Ishikawa (cell line): ENCODE results near the gene EPYC.

Experiments used
- CEBPB ChIP-seq: IDR thresholded peaks from 2 replicates; pipeline ENCODE4 v1.6.1; 2012
- CREB1 ChIP-seq: IDR thresholded peaks from 2 replicates; pipeline ENCODE4 v1.6.1; 2012; ENCODE audit warnings: low read depth
- EGR1 ChIP-seq: IDR thresholded peaks from 2 replicates; pipeline ENCODE4 v1.6.1; 2012
- EP300 ChIP-seq: IDR thresholded peaks from 2 replicates; pipeline ENCODE4 v1.6.1; 2012; ENCODE audit warnings: borderline replicate concordance
- FOXM1 ChIP-seq: IDR thresholded peaks from 2 replicates; pipeline ENCODE4 v1.6.1; 2012; ENCODE audit warnings: low read depth, borderline replicate concordance
- MAX ChIP-seq: IDR thresholded peaks from 2 replicates; pipeline ENCODE4 v1.6.1; 2012
- NFIC ChIP-seq: IDR thresholded peaks from 2 replicates; pipeline ENCODE4 v1.6.1; 2012
- RAD21 ChIP-seq: IDR thresholded peaks from 2 replicates; pipeline ENCODE4 v1.6.1; 2012; ENCODE audit warnings: low read depth
- REST ChIP-seq: IDR thresholded peaks from 2 replicates; pipeline ENCODE4 v1.6.1; 2012; ENCODE audit warnings: low read depth, mild to moderate bottlenecking
- TAF1 ChIP-seq: IDR thresholded peaks from 2 replicates; pipeline ENCODE4 v1.6.1; 2012; ENCODE audit warnings: low read depth, mild to moderate bottlenecking
- TEAD4 ChIP-seq: IDR thresholded peaks from 2 replicates; pipeline ENCODE4 v1.6.1; 2012
- YY1 ChIP-seq: IDR thresholded peaks from 2 replicates; pipeline ENCODE4 v1.6.1; 2012; ENCODE audit warnings: low read depth
- ZBTB7A ChIP-seq: IDR thresholded peaks from 2 replicates; pipeline ENCODE4 v1.6.1; 2012; ENCODE audit warnings: low read depth
- TF ChIP-seq, protein P1 (sequence below): IDR thresholded peaks from 2 replicates; pipeline ENCODE4 v1.6.1; 2012

DNA sequence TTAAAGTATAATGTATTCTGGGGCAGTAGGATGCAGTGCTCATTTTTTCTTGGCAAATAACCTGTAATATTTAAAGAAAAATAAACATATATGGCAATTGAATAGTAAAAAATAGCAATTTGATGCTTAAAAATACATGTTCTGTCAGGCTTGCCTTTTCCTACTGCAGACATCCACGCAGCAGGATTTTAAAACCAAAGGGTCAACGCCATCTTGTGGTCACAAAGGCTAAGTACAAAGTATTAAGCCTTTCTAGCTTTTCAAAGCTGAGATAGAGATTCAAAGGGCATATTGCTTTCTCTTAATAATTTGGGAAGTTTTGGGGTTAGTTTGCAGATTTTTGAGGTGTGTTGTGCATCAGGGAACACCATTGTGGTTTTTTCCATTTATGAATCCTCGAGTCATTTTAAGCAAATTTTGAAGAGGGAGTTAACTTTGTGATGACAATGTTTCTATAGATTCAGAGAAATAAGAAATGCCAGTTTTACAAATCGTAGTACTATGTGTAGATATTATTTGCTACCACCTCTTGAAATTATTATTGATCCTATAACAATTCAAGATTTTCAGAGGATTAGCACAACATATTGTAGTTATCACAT lies 45.1 kb downstream of the EPYC start:
- no peak for TF ChIP-seq EP300
- TF ChIP-seq CEBPB: no peak
- no peak for TF ChIP-seq YY1
- TF ChIP-seq TAF1: no peak
- TF ChIP-seq EGR1: no peak
- no peak for TF ChIP-seq FOXM1
- TF ChIP-seq RAD21: peak; percentile 62
- TF ChIP-seq REST: no peak
- TF ChIP-seq MAX: no peak
- TF ChIP-seq, protein P1, sequence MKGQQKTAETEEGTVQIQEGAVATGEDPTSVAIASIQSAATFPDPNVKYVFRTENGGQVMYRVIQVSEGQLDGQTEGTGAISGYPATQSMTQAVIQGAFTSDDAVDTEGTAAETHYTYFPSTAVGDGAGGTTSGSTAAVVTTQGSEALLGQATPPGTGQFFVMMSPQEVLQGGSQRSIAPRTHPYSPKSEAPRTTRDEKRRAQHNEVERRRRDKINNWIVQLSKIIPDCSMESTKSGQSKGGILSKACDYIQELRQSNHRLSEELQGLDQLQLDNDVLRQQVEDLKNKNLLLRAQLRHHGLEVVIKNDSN: no peak
- no peak for TF ChIP-seq TEAD4
- no peak for TF ChIP-seq CREB1
- TF ChIP-seq ZBTB7A: no peak
- TF ChIP-seq NFIC: no peak
